Left lung (tissue), 10 donors: ENCODE data around the gene RASGRF2. TPM values are rescaled to one million over a fixed set of nuclear protein-coding genes. Genes with fewer than 3 reads are reported as not detected.

Source experiments
- ATAC-seq: fragments of 200-7000 bp; cut with Tn5 transposase; one replicate; pipeline ENCODE4 v1.9.1; 2020; ENCODE audit warnings: moderate library complexity
- DNase-seq, 4 donors: peaks; one replicate each; pipeline ENCODE4 v3.0.0-alpha.2; 2013 to 2020
- H3K27ac ChIP-seq, 2 donors: fragments of 200-600 bp; sonication (generic) in 1 of 2; one replicate each; pipeline versions ENCODE4 v1.5.0 to v1.8.0; 2020 to 2021
- H3K27me3 ChIP-seq, 2 donors: fragments of 200-600 bp; sonication (generic) in 1 of 2; one replicate each; pipeline versions ENCODE4 v1.5.0 to v1.8.0; 2020 to 2021
- H3K36me3 ChIP-seq, 2 donors: fragments of 200-600 bp; sonication (generic) in 1 of 2; one replicate each; pipeline versions ENCODE4 v1.5.0 to v1.8.0; 2020 to 2021
- H3K4me1 ChIP-seq, 2 donors: fragments of 200-600 bp; one replicate each; pipeline ENCODE4 v1.8.0; 2021
- H3K4me3 ChIP-seq, 2 donors: fragments of 200-600 bp; sonication (generic) in 1 of 2; one replicate each; pipeline versions ENCODE4 v1.5.0 to v1.8.0; 2020 to 2021; ENCODE audit warnings: mild to moderate bottlenecking in 1 of 2
- H3K9me3 ChIP-seq, 2 donors: fragments of 200-600 bp; sonication (generic) in 1 of 2; one replicate each; pipeline versions ENCODE4 v1.5.0 to v1.8.0; 2020 to 2021
- CTCF ChIP-seq, 2 donors: fragments of 200-600 bp; sonication (generic) in 1 of 2; IDR thresholded peaks; one replicate each; pipeline versions ENCODE4 v1.5.0 to v1.8.0; 2021; ENCODE audit warnings: antibody characterized with exemption in 2 of 2
- intact Hi-C, 2 donors: fragments of 100-400 bp; cut with DNase I; formaldehyde crosslinking; loops; one replicate each; pipeline versions ENCODE4 v1.11.2 to v1.14.2; 2022
- polyA plus RNA-seq, 6 donors: library from polyadenylated mRNA; unstranded; fragments of 120-200 nt; gene quantifications; one replicate each; pipeline ENCODE4 v1.2.1, GENCODE V29; 2013; ENCODE audit not compliant: insufficient read length in 6 of 6
- total RNA-seq, 2 donors: library from RNA; stranded (reverse); fragmentation: NEBNext Ultra II Directional; extraction: Animal tissue kit (Norgen Biotek cat#: 25700); gene quantifications; one replicate each; pipeline ENCODE4 v1.2.1, GENCODE V29; 2021
- donor health status: DM: no; HTN: yes; CAD: no.
- donor health status: DM: no; HTN: no; CAD: no.

RASGRF2 gene
- total and polyA plus RNA-seq, 8 donors = 1.3 to 7.5 (median 2.8) TPM

- Histone ChIP-seq H3K4me1 (no peaks in the 10 kb centered on the region), H3K9me3 (peaks cover 0 to 16% of the 10 kb centered on the region in 2 donors), H3K27me3 (no peaks in the 10 kb centered on the region), H3K27ac (no peak overlapping the region), H3K36me3 (peaks cover 0 to 8% of the 10 kb centered on the region in 2 donors), H3K4me3 (no peak overlapping the region)
- no peak for TF ChIP-seq CTCF (IDR thresholded peaks at IDR 0.05)
- intact Hi-C loops = no loop called here
- no peak for ATAC-seq
- DNase-seq = no peak
These were observed 116.9 kb downstream of the RASGRF2 start for GRCh38 chr5:81077105-81077504.

- DNase-seq (no peak), ATAC-seq (no peak)
- TF ChIP-seq CTCF (IDR thresholded peaks at IDR 0.05) = no peak
- Histone ChIP-seq H3K36me3 (peaks cover 0 to 8% of the 10 kb centered on the region in 2 donors), H3K27ac (no peak overlapping the region), H3K9me3 (peaks cover 0 to 16% of the 10 kb centered on the region in 2 donors), H3K27me3 (no peaks in the 10 kb centered on the region), H3K4me1 (no peaks in the 10 kb centered on the region), H3K4me3 (no peak overlapping the region)
- intact Hi-C loops = no loop called here
These were observed 118.8 kb downstream of the RASGRF2 start for GRCh38 chr5:81078930-81079329.

- no peak for TF ChIP-seq CTCF (IDR thresholded peaks at IDR 0.05)
- peaks cover 0 to 16% of the 10 kb centered on the region in 2 donors for H3K9me3 ChIP-seq
- H3K27me3 ChIP-seq = no peaks in the 10 kb centered on the region
- ATAC-seq (no peak), DNase-seq (no peak)
- H3K4me1 ChIP-seq = no peaks in the 10 kb centered on the region
- H3K27ac ChIP-seq = no peak overlapping the region
- intact Hi-C loops = no loop called here
- H3K36me3 ChIP-seq = peaks cover 0 to 8% of the 10 kb centered on the region in 2 donors
- no peak overlapping the region for H3K4me3 ChIP-seq
These were observed 120.8 kb downstream of the RASGRF2 start for GRCh38 chr5:81080809-81081460.

GRCh38 chr5:81081461-81081835 lies 121.3 kb downstream of the RASGRF2 start:
- no peak for DNase-seq
- intact Hi-C loops = no loop called here
- no peaks in the 10 kb centered on the region for H3K27me3 ChIP-seq
- no peak for ATAC-seq
- peaks cover 0 to 8% of the 10 kb centered on the region in 2 donors for H3K36me3 ChIP-seq
- H3K27ac ChIP-seq = no peak overlapping the region
- H3K4me3 ChIP-seq = no peak overlapping the region
- H3K4me1 ChIP-seq = no peaks in the 10 kb centered on the region
- peaks cover 0 to 16% of the 10 kb centered on the region in 2 donors for H3K9me3 ChIP-seq
- TF ChIP-seq CTCF (IDR thresholded peaks at IDR 0.05) = no peak

- Histone ChIP-seq H3K27ac (no peak overlapping the region), H3K27me3 (no peaks in the 10 kb centered on the region), H3K9me3 (no peaks in the 10 kb centered on the region), H3K4me3 (no peak overlapping the region), H3K36me3 (peaks cover 0 to 6% of the 10 kb centered on the region in 2 donors), H3K4me1 (no peaks in the 10 kb centered on the region)
- intact Hi-C loops = no loop called here
- TF ChIP-seq CTCF (IDR thresholded peaks at IDR 0.05) = no peak
- ATAC-seq = no peak
- DNase-seq = peak in 1 of 4 donors; percentile 68
These were observed 126.7 kb downstream of the RASGRF2 start for GRCh38 chr5:81086881-81087281.
